Measurements from ENCODE around the gene BTN1A1.
"Not testable (repeated sequence)": the region's sequence is repeated elsewhere in the genome, so short reads cannot be mapped to it uniquely, and the experiment has no call there.

BTN1A1 gene

DNA sequence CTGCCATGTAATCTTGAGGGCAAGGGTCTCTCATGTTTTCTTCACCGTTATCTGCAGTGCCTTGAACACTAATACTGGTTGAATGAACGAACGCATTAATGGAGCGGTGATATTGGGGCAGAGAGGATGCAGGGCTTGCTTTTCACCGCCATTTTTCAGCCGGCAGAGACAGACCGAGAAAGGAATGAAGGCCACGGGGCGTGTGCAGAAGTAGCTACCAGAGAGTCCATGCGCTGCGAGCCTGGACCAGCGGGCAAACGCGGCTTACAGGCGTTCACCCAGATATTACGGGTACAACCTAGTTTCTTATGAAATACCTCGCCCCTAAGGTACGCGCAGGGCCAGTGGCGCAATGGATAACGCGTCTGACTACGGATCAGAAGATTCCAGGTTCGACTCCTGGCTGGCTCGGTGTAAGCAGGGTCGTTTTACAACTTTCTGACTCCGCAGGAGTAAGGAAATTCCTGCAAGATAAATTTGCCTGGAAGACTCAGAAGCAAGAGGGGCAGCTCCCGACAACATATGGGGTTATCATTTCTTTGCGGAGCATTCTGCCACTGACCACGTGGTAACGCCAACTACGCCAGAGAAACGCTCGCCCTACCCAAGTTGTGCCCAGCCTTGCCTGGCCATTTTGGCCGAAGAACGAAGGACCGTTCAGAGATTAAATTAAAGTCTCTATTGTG, 37.2 kb downstream of the BTN1A1 start:
- DNase-seq = peak; percentile 34 to 95 (median 78)

DNA sequence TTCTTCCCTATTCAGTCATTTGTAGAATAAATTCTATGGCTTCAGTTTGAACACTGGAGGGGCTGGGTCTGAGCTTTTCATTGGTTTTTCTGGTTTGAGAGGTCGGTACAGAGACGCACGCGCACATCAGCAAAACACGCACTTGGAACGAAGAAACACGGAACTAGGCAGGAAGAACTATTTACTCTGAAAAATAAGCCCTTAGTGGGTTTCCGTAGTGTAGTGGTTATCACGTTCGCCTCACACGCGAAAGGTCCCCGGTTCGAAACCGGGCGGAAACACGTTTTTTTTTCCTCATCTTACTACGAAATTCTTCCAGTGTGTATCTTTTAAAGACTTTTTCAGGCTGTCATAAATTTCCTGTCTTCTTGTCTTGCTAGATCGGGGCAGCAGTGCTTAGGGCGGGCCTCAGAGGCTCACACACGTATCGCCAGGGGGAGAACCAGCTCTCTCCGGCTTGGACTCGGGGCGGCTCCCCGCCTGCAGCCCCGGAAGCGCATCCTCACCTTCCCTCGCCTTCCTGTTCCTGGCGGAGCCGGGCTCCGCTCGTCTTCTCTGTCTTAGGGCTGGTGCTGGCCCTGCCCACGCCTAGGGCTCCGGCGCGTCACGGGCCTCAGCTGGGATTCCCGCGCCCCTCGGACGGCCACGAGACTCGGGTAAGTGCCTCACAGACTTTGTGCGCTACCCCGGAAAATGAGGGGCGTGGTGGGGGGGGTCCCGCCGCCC, 37.9 kb downstream of the BTN1A1 start, which contains the start of gene HMGN4:
Gene HMGN4, plus strand, starts transcription at position 521 of the 726 bp plus-strand sequence. CDS start 6,841 bp downstream, outside the sequence.
- DNase-seq = peak; percentile 34 to 97 (median 70)

DNA sequence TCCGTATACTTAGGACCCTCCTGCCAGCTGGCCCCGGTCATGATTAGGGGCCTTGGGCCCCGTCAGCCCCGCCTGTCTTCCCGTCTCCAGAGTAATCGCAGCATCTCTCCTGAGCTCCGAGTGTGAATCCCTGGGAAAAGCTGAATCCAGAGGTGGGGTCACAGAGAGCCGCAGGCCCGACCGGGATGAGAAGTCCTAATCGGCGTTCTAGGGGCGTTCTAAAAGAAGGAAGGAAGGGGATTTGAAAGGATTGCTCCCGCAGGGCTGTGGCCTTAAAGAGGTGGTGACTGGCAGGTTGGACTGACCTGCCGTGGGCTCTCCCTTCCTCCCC, 38.4 kb downstream of the BTN1A1 start:
- peak in 3 of 51 donors; percentile 29 to 51 (median 43) for DNase-seq

DNA sequence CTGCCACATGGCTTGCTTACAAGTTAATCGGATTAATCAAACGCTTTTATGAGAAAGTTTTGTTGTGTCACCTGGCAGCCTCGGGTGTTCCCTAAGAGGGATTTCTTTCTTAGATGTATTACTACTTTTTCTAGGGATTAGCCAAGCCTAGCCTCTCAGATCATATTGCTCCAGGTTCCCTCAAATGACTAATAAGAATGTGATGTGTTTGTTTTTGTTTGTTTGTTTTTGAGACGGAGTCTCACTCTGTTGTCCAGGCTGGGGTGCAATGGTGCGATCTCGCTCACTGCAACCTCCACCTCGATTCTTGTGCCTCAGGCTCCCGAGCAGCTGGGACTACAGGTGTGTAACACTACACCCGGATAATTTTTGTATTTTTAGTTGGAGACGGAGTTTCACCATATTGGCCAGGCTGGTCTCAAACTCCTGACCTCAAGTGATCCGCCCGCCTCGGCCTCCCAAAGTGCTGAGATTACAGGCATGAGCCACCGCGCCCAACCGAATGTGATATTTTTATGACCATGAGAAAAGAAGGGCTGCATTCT, 39.0 kb downstream of the BTN1A1 start:
- no peak for DNase-seq

- no peak for DNase-seq
Measured at GRCh38 chr6:26541579-26541978, 41.5 kb downstream of the BTN1A1 start.

DNA sequence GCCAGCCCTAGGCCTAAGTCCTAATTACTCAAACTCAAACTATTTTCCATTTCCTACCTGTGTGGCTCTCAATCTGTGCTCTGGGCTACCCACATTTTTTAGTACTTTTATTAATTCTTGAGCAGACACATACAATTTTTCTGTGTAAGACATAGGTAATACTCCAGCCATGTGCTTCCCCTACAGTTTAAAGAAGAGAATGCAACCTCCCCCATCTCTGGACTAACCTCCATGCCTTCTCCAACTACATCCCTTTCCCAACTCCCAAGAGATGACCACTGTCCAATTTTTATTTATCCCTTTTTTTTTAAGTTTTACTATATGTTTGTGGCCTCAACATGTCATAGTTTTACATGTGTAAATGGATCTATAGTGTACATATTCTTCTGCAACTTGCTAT, 43.9 kb downstream of the BTN1A1 start:
- DNase-seq = no peak

GRCh38 chr6:26544473-26544872, 44.4 kb downstream of the BTN1A1 start:
- no peak for DNase-seq

DNA sequence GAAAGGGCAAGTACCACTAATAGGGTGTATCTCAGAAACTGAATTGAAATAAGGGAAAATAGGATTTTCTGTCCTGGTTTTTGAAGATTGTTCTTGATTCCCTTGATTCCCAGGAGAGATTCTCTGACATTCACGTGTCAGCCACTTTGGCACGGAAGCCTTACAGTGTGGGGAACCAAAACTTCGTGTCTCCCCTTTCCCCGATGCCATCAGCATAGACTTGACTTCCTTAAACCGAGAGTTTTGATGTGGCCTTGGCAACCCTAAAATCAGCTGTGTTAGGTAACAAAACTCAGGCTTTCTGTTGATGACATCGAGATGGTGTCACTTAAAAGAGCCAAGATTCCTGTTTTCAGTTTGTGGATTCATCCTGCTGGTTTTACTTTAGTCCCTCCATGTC, 45.5 kb downstream of the BTN1A1 start:
- DNase-seq = no peak

- not testable (repeated sequence) for DNase-seq
Measured at GRCh38 chr6:26547363-26547762, 47.3 kb downstream of the BTN1A1 start.

- peak in 11 of 51 donors; percentile 3 to 27 (median 12) for DNase-seq
Measured at GRCh38 chr6:26550250-26550993, 50.3 kb downstream of the BTN1A1 start.

GRCh38 chr6:26552205-26552604, 52.1 kb downstream of the BTN1A1 start:
- DNase-seq = no peak

DNA sequence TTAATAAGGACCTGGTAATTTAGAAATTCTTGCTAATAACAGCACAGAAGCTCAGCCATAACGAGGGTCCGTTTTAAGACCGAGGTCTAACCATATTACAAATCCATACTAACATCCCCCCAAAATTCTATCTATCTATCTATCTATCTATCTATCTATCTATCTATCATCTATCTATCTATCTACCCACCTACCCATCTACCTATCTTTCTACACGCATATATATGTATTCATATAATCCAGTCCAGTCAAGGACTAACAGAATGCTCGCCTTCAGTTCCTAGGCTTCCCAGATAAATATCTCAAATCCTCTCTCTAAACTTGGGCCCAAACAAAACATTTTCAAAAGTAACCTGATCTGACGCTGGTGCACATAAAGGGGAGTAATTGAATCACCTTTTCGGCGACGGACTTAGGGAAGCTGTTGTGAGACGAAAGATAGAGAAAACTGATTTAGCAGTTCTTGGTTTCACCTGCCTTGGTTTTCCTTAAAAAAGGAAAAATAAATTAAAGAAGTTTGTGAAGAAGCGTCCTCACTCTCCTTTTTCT, 52.6 kb downstream of the BTN1A1 start:
- no peak for DNase-seq

DNA sequence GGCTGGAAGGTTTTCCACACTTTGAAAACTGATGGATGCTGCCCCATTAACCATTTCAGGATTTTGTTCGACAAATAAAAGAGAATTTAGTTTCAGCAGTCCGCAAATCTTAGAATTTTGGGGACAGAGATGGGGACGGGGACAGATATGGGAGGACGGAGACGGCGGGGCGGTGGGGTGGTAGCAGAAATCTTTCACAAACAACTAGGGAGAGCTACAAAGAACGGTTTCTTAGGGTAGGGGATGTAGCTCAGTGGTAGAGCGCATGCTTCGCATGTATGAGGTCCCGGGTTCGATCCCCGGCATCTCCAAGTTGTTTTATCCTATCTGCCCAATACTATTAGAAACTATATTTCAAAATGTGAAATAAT, 53.1 kb downstream of the BTN1A1 start:
- DNase-seq = peak in 47 of 51 donors; percentile 10 to 89 (median 59)

GRCh38 chr6:26553635-26554446, 53.7 kb downstream of the BTN1A1 start:
- DNase-seq = peak in 37 of 51 donors; percentile 13 to 85 (median 39)

DNA sequence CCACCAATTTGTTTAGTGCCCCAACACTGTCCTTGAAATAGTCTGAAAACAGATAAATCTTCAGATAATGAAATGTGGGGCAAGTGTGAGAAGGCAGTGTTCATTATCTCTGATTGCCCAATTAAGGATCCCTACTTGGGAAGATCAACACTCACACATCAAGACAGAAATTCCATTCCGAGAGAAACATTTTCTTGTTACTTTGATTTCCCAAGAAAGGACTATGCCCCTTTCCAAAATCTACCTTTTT, 54.3 kb downstream of the BTN1A1 start:
- DNase-seq = no peak

DNA sequence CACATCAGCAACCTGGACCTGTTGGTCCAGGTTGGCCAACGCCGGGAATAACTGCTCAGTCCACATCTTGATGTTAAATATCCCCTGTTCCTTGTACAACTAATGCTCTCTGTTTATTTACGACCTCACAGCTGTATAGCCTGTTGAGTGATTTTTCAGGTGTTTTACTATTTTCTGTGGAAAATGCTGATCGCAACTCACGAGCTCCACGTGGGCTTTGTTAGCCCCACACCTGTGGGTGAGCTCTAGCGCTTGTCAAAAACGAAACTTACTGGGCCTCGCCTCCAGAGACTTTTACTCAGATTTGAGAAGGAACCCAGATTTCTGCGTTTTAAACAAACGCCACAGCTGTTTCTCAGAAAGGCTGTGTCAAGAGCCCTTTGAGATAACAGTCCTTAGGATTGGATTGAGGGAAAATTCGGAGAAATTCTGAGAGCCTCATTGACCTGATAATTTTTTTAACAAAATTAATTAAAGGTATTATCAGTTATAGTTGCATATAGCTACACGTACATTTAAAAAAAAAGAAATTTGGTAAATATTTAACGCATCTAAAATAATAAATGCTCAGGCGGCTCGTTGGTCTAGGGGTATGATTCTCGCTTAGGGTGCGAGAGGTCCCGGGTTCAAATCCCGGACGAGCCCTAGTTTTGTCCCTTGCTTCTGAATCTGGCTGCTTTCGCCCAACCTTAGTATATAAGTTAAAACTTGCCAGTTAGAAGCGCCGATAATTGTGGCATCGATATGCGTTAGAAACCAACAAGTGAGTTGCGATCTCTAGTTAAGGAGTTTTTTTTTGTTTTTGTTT, 54.8 kb downstream of the BTN1A1 start:
- peak in 20 of 51 donors; percentile 2 to 68 (median 16) for DNase-seq

DNA sequence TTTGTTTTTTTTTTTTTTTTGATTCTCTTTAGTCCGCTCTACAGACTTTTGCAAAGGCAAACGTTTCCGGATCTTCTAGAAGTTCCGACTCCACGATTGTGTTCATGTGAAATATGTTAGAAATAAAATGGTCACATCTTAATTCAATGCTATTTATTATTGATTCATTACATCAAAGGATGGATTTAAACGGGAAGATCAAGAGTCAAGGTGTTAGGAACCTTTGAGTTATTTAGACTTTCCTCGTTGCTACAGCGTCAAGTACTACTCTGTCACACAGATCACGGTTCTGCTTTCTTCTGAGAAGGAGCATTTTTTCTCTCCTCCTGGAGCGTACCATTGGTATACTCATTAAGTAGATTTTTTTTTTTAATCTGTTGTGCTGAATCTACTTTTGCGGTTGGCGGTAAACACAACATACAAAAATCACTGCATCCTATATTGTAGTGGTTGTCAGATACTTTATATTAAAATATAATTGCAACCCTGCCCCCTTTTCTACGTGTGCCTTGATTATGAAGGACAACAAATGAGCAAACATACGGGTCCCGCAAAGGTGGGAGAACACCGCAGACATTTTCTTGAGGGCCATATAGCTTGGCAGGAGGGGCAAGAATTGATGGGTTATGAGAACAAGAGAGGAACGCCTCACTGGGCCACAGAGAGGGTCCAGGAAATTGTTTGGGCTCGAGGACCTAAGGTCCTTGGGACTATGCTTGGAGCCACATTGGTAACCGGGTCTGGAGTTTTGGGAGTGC, 55.6 kb downstream of the BTN1A1 start:
- peak in 1 of 51 donors; percentile 56 for DNase-seq

DNA sequence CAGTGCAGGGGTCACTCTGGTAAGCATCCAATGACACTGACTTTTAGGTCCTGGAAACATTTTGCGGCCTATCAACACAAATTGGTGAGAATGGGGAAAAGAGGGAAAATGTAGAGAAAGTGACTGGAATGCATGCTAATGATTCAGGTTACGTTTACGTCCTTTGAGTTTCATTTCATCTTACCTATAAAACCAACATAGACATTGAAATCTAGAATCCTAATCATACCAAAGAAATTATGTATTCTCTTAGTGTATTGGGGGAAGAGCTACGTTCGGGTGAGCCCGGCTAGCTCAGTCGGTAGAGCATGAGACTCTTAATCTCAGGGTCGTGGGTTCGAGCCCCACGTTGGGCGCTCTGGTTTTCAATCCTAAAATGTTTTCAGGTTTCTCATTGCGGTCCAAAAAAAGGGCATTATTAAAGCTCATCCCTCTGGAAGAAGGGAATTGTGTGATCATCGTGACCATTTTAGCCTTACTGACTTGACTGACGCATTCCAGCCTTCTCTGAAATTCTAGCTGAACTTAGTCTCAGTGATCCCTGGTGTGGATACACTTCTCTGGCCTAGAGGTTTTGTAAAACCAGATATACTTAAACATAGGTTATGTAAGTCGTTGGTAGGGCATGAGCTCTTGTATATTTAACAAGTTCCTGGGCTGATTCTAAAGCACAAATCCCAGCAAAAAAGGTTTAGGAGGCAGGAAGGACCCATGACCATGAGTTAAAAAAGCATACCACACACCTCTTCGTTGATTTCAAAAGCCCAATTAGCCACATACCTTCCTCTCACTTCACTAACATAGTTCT, 56.4 kb downstream of the BTN1A1 start:
- peak in 21 of 51 donors; percentile 3 to 42 (median 13) for DNase-seq

Measured in hypothalamus (tissue), 51 donors.